AG08395 (cell line): Measurements from ENCODE around the gene GMDS.

Experiments used
- DNase-seq: peaks from one replicate; pipeline ENCODE4 v3.0.0; 2012; ENCODE audit warnings: mixed read lengths, low spot score

The GMDS gene

DNA sequence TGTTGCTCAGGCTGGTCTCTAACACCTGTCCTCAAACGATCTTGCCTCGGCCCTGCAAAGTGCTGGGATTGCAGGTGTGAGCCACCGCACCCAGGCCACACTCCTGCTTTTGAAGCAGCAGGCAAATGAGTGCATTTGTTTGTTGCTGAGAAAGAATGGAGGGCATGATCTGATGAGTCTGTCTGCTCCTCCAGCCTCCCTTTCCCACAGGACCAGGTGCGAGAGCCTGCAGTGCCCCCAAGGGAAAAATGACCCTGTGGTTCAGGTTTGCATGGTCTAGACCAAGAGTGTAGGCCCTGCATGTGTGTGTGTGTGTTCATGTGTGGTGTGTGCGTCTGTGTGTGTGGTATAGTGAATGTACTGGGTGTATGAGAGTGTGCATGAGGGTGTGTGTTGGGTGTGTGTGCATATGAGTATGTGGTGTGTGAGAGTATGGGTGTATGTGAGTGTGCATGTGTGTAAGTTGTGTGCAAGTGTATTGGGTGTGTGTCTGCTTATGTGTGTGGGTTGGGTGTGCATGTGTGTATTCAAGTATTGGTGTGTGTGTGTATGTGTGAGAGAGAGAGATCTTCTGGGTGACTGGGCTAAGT is 658.4 kb downstream of the GMDS start:
- no peak for DNase-seq

DNA sequence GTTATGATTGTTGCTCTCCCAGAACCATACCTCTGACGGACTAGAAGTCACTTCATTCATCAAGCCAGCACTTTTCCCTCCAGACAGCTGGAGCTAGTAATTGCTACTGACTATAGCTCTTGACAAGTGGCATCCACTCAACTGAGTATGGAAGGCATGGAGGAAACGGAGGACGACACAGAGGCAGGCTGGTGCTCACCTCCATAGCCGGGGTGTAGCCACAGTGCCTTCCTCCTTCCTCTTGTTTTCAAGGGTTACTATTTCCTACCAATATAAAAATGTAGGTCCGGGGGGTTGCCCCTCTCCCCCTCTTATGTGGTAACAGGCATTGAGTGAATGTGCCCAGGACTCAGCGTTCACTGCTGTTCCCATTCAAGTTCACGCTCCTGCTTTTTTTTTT is 659.1 kb downstream of the GMDS start:
- no peak for DNase-seq

DNA sequence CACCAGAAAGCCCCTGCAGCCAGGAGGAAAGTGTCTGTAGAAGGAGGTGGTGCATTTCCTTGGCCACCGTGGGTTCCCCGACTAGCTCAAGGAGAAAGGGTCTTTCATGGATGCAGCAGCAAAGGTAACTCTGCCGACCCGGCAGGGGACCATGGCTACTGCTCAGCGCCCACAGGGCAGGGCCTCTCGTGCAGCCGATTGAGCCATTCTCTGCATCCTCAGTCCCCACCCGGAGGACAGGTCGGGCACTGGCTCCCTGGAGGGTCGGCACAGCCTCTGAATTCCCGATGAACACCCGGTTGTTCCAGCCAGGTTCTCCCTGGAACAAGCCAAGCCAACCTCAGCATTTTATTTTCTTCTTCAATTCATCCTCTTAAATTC is 659.7 kb downstream of the GMDS start:
- DNase-seq, result no peak

DNA sequence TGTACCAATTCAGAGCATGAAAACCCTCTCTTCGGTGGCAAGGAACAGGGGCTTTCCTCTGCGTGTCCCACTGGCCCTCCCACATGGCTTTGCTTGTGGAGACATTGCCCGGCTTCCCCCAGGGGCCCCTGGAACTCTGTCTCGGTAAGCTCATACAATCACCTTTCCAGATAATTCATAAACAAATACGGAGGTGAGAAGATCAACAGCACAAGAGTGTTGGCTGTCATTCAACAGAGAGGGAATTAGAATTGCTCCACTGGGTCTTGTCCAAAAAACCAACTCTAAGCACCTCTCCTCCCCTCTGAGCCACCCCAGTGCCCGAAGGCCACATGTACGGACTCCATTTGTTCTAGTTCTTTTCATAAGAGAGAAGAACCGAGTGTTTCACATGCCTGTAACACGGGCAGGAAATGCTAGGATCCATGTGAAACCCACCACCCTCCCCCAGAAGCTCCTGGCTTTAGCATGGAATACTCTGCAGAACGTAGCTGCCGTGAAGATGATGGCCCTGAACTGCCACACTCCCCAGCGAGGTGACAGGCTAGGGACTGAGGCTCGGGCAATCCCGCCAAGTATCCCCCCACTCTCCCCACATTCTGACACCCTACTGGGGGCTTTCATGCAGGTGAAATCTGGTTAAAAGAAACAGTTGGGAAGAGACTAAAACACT is 660.3 kb downstream of the GMDS start:
- no peak for DNase-seq

DNA sequence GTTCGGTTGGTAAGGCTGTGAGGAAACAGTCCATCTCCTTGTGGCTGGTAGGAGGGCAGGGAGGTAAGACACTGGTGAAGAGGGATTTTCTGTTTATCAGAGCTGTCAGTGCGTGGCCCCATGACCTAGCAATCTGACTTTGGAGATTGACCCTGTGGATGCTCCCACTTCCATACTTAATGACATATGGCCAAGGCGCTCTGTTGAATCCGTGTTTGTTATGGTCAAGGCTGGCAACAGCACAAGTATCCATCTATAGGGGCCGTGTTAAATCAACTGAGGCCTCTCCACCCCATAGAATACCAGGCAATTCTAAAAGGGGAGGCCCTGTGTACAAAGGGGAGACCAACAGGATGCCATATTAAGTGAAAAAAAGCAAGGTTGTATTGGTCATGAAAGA is 661.3 kb downstream of the GMDS start:
- DNase-seq, result no peak

DNA sequence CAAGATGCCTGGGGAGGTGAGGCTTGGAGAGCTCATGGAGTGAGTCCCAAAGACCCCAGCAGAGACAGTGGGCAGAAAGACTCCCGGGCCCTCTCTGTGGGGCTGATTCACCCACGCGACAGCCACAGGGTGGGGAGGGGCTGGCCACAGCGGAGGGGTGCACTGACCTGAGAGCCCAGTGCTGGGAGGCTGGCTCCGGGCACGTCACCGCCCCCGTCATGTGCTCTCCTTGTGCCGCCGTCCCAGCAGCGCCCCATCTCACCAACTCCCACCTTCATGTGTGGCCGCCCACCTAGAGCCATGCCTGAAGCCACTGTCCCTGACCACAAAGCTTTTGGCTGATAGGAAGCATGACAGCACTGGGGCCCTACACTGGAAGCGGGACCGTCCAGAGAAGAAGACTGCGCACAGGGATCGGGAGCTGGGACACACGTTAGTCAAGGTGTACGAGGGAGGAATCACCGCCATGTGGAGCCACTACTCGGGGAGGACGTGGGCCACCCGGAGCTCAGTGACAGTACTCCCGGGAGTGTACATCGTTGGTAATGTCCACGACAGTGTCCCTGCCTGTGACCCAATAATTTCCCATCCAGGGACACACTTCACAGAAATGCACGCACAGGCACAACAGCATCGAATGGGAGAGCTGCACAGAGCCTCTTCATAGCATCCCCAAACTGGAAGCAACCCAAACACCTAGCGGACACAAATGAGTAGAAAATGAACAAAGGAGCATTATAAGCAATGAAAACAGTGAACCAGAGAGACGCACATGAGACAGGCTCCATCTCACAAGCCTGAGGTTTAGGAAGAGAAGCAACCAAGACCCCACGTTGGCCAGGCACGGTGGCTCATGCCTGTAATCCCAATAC is 664.0 kb downstream of the GMDS start:
- DNase-seq, result no peak

DNA sequence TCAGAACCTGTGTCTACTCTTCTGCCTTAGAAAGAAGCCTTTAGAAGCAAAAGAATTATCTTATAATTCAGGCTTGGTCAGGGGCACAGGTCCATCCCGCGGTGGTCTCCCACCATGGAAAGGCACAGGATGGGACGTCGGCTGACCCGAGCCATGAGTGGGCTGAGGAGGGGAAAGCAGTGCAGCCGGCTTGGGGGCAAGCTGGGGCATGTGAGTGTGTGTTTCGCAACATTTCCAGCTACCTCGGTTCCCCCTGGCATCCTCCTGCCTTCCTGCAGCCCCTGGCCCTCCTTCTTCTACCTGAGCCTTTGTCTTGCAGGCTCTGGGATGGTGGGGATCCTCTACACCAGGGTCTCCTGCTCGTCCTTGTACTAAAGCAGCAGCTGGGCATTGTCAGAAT is 664.8 kb downstream of the GMDS start:
- no peak for DNase-seq

DNA sequence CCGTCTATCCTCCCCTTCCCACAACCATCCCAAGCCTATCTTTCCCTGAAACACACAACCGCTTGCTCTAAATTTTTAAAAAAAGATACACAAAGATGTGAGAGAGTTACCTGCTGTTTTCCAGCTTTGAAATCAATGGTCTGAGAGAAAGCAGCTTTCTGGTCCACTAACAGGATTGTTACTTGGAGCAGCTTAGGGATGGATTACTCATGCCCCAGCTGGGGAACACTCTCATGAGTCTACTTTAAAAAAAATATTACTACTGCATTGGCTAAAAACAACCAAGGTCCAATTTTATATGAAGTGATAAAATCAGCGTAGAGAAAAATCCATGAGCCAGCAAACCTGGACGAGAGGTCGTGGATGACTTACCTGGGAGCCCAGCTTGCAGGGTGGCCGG is 665.3 kb downstream of the GMDS start:
- DNase-seq, result no peak

DNA sequence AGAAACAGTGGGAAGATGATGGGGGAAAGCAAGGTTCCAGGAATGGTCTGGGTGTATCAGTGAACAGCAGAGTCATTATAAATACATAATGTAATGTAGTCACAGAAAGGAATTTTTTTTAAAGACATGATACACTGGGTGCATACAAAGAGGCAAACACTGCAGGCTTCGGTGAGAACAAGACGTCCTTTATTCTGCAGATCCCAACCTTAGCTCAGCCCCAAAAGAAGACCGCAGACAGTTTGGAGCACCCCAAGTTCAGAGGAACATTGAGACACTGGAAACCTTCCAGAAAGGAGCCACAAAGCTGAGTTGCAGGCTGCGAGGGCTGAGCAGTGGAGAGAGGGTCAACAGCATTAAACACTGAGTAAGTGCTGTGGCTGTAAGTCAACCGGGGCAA is 666.3 kb downstream of the GMDS start:
- no peak for DNase-seq

DNA sequence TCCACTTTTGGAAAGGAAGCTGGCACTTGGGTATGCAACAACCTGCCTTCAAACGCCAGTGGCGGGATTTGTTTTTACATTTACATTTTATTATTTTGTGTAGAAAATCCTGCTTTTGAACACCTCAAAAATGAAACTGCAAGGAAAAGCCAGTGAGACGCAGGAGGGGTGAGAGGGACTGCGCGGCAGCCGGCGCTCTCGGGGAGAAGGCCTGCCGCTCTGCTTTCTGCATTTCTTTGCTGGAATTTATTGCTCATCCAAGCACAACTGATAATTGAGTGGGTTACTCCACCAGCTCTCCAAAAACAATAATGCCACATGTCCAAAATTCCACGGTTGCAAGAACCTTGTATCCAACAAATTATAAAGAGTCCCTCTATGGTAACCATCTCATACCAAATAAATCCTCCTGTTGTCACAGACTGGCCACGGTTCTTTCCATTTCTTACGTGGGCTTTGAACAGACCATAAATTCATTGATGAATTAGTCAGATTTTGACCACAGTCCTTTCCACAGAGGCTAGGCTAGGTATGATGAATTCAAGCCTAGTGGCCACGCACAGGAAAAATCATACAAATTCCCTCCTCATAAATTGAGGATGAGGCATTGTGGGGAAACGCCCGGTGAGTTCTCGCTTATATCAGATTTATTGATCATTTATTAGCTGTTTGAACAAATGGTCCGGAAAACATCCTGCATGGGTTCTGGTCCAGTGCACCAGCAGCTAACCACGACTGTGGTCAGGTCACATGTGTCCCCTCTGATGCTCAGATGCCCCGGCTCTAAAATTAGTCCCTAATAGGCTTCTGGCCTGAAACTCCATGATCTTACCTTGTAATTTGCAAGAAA is 667.3 kb downstream of the GMDS start:
- no peak for DNase-seq

DNA sequence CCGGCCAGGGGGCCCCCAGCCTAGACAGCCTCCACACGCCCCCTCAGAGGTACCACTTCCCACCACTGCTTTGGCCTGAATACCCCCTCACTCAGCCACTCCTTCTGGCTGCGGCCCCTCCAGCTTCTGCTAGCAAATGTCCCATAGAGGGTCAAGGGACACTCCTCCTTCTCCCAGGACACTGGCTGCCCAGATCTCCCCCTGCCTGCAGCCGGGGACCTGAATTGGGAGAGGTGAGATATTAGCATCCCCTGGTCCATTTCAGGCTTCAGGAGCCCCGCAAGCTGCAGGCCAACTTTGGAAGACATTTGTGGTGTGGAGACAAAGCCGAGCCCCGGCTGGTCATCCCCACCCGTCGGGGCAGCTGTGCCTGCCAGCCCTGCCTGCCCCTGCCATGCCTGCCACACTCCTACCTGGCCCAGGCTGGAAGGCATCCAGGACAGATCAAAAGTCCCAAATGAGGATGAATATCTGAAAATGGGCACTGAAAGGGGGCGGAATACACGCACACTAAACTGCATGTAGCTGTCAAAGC is 668.2 kb downstream of the GMDS start:
- no peak for DNase-seq

DNA sequence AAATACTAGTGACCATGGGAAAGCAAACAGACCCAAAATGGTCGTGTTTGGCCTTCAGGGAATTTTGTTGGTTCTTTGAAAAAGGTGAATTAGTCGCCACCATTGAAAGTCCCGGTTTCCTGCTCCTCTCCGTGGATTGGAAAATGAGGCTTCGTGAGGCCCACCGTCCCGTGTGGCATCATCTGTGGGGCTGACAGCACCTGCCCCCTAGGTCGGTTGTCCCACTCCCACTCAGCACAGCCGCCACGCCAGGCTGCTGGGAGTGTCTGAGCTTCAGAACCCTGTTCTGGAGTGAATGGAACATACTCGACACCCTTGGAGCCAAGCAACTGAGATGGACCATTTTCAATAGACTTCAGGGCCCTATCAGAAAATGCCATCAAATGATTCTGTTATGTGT is 668.7 kb downstream of the GMDS start:
- DNase-seq, result no peak

DNA sequence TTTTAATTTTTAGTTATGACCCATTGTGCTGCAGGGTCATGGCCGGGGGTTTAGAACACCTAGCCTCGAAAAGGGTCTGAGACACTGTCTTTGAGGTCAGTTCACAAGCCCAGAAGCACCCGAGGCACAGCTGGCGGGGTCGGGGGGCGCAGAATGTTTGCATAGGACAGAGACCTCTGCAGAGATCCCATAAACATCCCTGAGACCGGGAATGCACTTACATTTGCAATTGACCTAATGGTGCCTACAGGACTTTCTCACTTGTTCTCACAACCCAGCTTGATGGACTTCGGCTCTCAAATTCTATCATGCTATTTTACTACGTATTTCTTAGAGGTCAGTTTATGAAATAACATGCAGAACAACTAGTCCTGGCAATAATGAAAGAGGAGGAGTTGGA is 669.2 kb downstream of the GMDS start:
- DNase-seq, result no peak

DNA sequence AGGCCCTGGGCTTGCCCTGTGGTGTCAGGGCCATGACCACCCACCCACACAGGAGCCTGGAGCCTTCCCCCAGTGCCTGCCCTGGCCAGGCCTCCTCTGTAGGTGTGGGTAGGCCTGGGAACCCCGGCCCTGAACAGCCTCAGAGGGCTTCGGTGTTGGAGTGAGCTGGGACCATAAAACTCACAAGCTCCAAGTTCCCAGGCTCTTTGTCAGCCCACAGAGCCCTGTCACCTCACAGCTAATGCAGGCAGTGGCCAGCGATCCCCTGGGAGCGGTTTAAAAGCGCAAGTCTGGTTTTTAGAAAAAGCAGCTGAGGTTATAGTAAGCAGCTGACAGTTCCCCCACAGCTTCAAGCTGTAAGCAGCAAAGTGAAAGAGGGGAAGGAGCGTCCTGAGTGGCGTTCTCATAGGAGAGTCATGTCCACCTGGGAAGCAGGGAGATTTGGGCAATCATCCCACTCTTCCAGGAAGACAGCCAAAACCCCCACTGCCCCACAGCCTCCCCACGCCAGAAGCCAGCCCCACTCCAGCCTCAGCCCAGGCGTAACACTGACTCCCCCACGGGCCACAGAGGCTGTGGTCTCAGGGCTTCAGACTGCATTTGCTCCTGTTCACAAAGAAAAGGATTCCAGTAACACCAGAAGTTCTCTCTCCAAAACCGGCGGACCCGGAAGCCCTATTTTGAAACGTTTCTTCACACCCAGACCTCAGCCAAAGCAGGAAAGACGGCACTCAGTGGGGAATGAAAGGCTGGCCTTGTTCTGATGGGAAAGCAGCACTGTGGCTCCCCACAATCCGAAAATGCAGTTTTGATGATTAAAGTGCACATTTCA is 670.0 kb downstream of the GMDS start:
- DNase-seq, result peak; percentile 50

DNA sequence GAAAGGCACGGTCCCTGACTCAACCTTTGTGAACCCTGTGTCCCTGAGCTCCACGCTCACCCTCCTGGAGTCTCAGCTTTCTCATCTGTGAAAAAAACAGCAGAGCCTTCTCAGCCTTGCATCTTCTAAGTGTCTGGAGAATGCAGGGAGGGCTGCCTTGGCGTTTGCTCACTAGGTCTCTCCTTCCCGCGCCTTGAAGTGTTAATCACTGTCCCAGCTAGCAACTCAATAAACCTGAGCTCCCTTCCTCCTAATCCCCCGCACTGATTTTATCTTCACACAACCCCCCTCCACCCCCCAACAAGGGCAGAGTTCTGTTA is 670.6 kb downstream of the GMDS start:
- DNase-seq, result no peak

DNA sequence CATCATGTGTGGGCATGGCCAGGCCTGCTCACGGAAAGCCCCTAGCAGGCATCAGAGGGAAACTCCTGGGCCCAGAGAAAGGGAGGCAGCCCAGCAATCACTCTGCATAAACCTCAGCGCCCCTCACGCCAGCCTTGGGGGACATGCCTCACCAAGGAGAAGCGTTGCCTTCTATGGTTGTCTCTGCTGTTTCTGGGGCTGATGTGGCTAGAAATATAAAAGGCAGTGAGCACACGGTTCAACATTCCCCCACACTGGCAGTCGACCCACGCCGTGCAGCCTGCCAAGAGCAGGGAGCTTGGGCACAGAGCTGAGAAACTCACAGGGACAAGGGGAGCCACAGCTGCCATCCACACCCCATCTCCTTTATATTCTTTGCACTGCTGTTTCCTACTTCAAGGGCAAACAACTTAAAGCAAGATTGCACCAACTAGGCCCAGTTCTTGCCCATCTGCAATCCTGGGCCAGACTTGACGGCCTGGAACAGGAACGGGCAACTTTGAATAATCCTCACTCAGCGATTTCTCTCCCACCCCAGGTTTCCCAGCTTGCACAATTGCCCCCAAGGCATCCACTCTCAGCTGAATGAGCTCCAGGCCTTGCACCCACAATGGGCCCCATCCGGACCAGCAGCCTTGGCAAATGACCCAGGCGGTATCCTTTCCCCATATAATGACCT is 671.2 kb downstream of the GMDS start:
- no peak for DNase-seq
